GM21360 (cell line): ENCODE data around the gene TBL1X.
"Not testable (repeated sequence)": the region's sequence is repeated elsewhere in the genome, so short reads cannot be mapped to it uniquely, and the experiment has no call there.

Experiments used
- ATAC-seq: cut with Tn5 transposase; IDR thresholded peaks from one replicate; pipeline ENCODE4 v1.9.1; 2021; ENCODE audit warnings: mild to moderate bottlenecking, moderate library complexity; ENCODE audit not compliant: unreplicated experiment

TBL1X gene

GRCh38 chrX:9458516-9459078, 6.3 kb upstream of the TBL1X start:
- ATAC-seq, result no peak

- no peak for ATAC-seq
Measured at GRCh38 chrX:9459186-9459748, 5.6 kb upstream of the TBL1X start.

DNA sequence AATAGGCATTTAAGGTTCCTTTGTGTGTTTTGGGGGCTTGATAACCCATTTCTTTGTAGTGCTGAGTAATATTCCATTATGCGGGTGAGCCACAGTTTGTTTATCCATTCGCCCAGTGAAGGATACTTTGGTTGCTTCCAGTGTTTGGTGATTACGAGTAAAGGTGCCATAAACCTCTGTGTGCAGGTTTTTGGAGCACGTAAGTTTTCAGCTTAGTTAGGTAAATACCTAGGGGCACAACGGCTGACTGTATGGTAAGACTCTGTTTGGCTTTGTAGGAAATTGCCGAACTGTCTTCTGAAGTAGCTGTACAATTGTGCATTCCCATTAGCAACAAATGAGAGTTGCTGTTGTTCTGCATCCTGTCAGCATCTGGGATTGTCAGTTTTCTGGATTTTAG, 3.8 kb upstream of the TBL1X start:
- no peak for ATAC-seq

DNA sequence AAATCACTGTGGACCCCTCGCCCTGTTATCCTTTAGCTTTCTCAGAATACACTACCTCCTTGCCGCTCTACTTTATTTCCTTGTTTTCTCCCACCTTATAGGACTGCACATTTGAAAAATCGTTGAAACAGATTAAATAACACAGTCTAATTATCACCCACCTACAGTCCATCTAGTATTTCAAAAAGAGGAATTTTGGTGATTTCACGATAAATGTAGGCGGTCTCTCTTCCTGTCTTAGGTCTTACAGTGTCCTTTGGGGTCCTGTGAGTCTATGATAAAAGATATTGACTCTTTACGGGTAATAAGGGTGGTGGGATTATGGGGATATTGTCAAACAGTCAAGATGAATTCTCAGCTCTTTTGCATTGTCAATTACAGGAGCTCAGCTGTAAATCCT, 2.4 kb upstream of the TBL1X start:
- ATAC-seq, result no peak

DNA sequence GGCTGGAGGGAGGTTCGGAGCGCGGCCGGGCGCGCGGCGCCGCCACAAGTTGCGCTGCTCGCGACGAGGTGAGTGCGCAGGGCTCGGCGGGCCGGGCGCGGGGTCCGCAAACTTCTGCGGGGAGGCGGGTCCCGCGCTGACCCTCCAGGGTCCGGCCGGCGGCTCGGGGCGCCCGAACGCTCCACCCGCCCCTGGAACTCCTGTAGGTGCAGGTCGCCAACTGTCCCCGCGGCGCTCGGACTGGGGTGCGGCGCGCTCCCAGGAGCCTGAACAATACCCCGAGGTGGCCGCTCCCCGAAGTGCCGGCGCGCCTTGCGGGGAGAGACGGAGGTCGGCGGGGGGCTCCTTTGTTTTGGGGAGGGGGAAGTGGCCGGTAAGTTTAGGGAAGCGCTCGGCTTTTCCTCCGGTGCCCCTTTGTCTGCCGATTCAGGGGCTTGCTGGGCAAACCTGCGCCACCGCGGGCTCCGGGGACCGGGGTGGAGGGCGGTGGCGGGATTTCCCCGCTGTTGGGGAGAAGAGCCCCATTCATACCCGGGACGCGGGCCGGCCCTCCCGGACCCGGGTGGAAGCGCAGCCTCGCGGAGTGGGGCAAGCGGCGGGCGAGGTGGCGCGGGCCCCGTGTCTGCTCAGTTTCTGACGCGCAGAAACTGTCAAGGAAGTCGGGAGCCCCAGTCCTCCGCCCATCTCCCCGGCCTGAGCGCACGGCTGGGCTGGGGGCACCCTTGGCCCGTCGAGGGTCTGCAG, 694 bp downstream of the TBL1X start:
- peak; percentile 5 for ATAC-seq

GRCh38 chrX:9466124-9466495, 1.3 kb downstream of the TBL1X start:
- no peak for ATAC-seq

DNA sequence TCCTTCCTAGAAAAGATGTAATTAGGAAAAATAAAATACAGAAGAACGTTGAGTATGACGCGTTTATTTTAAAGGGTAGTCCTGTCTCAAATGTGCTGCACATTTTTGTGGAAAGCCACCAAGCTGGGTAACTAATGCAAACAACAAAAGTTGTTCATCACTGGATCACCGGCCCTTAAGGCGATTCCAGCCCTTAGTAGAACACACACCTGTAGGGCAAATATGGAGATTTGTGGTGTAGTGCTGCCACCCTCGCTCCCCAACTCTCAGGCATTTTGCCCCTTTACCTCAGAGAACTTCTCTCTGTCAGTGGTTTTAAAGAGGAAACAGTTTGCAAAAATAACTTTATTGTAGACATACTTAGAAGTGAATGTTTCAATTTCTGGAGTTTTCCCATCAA, 1.9 kb downstream of the TBL1X start:
- no peak for ATAC-seq

DNA sequence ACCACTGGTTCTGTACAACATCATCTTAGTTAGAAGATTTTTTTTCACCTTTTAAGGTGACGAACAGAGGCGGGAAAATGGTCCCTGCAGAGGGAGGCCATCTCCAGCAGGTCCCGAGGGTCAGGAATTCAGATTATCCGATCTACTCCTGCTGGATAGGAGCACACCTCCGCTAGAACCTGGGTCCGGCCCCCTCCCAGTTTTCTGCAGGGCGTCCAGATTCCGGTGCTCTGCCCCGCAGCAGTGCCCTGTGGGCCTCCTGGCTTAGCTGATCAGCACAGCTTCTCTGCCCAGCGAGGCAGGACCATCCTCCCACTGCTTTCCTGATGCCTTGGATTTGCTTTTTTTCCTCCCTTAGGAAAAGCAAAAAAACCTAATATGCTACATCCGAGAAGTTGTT, 2.3 kb downstream of the TBL1X start:
- ATAC-seq, result no peak

DNA sequence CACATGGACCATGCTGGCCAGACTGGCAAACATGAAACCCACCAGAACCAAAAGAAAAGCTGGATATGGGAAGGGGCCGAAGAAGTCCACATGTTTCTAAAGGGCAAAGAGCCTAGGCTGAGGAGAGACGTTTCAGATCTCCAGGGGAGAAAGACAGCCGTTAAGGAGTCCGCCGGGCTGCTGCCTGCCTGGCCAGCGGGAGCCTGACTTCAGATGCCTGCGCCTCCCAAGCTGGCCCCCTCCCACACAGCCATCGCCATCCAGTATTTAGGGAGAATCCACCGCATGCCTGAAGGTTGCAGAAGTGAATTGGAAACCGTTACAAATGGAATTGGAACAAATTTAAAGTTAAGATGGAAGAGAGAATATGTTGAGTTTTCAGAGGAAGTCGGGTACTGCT, 2.9 kb downstream of the TBL1X start:
- ATAC-seq, result no peak

GRCh38 chrX:9471571-9471985, 6.7 kb downstream of the TBL1X start:
- no peak for ATAC-seq

- ATAC-seq, result no peak
Measured at GRCh38 chrX:9473708-9474107, 8.8 kb downstream of the TBL1X start.

DNA sequence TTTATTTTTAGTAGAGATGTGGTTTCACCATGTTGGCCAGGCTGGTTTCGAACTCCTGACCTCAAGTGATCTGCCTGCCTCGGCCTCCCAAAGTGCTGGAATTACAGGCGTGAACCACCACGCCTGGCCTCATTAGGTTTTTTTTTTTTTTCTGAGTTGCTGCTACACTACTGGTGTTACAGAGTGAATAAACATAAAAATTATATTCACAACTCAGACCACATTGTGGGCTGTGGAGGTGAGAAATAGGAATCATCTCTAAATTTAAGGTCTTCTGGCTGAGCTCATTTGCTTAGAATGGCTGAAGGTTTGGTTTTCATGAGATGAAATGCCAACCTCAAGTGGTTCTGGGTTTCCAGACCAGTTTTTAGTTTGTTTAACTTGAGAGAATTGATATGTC, 10.6 kb downstream of the TBL1X start:
- ATAC-seq, result not testable (repeated sequence)

DNA sequence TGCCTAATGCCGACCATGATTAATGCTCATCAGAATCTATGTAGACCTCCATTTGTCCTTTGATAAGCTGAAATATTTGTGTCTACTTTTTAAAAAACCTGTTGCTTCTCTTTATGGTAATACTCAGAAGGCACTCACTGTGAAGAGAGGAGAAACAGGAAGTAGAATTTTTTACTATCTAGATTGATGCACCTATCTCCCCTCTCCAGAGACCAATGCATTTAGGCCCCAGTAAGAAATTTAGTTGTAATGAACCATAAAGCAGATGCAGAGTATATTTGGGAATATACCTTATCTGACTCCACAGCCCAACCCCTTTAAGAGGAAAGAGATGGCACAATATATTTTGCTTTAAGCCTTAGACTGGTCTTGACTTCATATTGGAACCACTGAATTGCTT, 11.1 kb downstream of the TBL1X start:
- no peak for ATAC-seq

DNA sequence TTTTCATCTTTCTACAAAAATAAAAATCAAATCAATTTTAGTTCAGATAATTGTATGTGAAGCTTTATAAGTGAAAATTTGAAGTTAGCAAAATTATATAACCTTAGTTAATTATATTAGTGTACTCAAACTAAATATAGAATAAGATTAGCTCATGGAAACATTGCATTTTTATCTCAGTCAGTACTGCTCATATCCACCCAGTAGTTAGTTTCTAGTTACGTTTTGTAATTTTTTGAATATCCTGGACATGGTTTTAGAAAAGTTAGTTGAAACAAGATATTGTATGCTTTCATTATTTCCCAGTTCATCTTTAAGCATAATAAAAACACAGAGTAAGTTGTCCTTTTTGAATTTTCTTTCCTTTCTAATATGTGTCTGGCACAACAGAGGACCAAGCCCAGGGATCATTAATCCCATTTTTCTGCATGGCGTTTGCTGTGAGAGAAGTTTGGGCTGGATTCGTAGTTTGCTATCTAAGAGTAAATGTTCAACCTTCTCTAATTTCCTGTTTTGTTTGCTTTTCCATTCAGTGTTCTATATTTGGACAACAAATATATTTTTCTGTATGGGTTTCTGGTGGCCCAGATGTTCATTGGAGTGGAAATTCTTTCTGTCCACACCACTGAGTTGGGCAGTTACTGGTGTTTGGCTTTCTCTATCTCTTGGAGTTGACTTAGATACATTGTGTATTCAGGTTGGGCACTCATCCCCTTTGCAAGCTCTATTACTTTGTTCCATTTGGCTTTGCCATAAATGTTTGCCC, 12.1 kb downstream of the TBL1X start:
- no peak for ATAC-seq

GRCh38 chrX:9482408-9482807, 17.6 kb downstream of the TBL1X start:
- no peak for ATAC-seq

GRCh38 chrX:9482837-9483236, 18.0 kb downstream of the TBL1X start:
- no peak for ATAC-seq

- no peak for ATAC-seq
Measured at GRCh38 chrX:9483376-9483775, 18.5 kb downstream of the TBL1X start.

DNA sequence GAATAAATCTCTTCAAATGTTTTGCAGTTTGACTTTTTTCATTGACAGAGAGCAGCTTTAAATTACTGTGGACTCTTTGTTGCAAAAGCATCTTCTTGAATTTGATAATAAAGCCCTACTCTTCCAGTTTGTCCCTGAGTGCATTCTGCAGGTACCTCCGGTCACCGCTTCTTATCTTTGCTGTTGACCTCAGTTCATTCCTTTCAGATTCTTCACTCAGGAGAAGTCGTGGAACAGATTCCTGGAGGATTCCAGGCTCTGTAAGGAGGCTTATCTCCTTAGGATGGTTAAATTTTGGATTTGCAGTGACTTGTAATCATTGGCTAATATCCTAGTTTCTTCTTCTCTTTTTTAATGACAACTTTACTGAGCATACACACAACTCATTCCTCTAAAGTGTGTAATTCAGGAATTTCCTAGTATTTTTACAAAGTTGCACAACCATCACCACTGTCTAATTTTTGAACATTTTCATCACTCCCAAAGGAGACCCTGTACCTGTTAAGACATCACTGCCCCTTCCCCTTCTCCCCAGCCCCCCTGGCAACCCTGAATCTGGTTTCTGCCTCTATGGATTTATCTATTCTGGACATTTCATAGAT, 22.0 kb downstream of the TBL1X start:
- ATAC-seq, result no peak

GRCh38 chrX:9488586-9488985, 23.7 kb downstream of the TBL1X start:
- no peak for ATAC-seq

DNA sequence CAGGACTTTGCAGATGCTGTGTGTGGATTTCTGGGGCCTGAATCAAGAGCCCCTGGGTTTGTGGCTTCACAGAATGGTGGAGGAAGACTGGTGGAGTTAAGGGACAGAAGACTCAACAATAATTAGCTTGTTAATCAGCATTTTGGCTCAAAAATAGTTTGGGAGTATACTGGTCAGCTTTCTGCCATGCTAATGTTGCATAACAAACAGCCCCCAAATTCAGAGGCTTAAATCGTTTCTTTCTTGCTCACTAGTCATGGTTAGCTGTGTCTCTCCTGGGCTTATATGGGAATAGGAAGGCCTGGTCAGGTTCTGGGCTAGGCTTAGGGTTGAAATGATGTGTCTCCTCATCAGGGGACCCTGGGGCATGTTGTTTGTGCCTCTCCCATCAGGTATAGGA, 24.4 kb downstream of the TBL1X start:
- no peak for ATAC-seq

DNA sequence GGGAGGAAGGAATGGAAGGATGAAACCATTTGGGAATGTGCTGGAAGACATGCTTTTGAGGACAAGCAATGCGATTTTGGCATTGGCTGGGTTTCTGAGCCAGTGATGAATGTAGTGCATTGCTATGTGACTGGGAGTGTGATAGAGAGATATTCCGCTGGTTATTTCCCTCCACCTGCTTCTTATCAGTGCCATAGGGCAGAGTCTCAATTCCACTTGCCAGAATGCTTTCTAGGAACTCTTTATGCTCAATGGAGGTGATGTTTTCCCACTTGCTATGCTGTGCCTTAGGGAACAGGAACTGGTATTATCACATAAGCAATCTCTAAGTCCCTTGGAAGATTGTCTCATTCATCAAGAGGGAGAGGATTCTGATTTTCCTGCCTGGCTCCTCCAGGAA, 28.0 kb downstream of the TBL1X start:
- ATAC-seq, result no peak

GRCh38 chrX:9493936-9494335, 29.1 kb downstream of the TBL1X start:
- ATAC-seq, result no peak
